Mucosa of stomach (tissue), 1 donor: ENCODE measurements around the gene GPER1.
"Not testable (repeated sequence)": the region's sequence is repeated elsewhere in the genome, so short reads cannot be mapped to it uniquely, and the experiment has no call there.

Experiments used
- H3K27me3 ChIP-seq: one replicate; pipeline ENCODE4 v1.7.0; 2013; ENCODE audit warnings: mild to moderate bottlenecking, low read length; ENCODE audit not compliant: control insufficient read depth, insufficient read depth
- H3K36me3 ChIP-seq: one replicate; pipeline ENCODE4 v1.7.0; 2013; ENCODE audit warnings: low read length; ENCODE audit not compliant: control insufficient read depth, insufficient read depth
- H3K4me1 ChIP-seq: one replicate; pipeline ENCODE4 v1.7.0; 2013; ENCODE audit warnings: mild to moderate bottlenecking, low read length; ENCODE audit not compliant: control insufficient read depth, insufficient read depth
- H3K4me3 ChIP-seq: one replicate; pipeline ENCODE4 v1.7.0; 2013; ENCODE audit warnings: low read length
- H3K9ac ChIP-seq: one replicate; pipeline ENCODE4 v1.7.0; 2013; ENCODE audit warnings: mild to moderate bottlenecking, low read length, moderate library complexity
- H3K9me3 ChIP-seq: one replicate; pipeline ENCODE4 v1.7.0; 2013; ENCODE audit warnings: mild to moderate bottlenecking, low read length, moderate library complexity; ENCODE audit not compliant: control insufficient read depth
- donor health status: Pancreatic carcinoma.

Gene GPER1

GRCh38 chr7:1087952-1088920 is at the start of gene GPER1:
Gene GPER1, plus strand, starts transcription at chr7:1088113. Its CDS starts 3,616 bp downstream, at chr7:1091729.
- H3K27me3 ChIP-seq, result peaks cover 15% of the 10 kb centered on the region
- peaks cover 35% of the 10 kb centered on the region for H3K4me1 ChIP-seq
- no peaks in the 10 kb centered on the region for H3K9me3 ChIP-seq
- no peaks in the 10 kb centered on the region for H3K36me3 ChIP-seq
- no peak within 1 kb of the TSS for H3K4me3 ChIP-seq
- H3K9ac ChIP-seq, result peak within 1 kb of the TSS; percentile 41

DNA sequence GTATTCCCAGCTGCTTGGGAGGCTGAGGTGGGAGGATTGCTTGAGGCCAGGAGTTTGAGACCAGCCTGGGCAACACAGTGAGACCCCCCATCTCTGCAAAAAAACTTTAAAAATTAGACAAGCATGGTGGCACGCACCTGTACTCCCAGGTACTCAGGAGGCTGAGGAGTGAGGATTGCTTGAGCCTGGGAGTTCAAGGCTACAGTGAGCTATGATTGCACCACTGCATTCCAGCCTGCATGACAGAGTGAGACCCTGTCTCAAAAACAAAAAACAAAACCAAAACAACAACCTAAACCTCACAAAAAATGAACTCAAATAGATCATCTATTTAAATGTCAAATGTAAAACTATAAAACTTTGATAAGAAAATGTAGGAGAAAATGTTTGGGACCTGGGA is 47.7 kb upstream of the GPER1 start:
- not testable (repeated sequence) for H3K4me3 ChIP-seq, H3K9ac ChIP-seq, H3K36me3 ChIP-seq, H3K9me3 ChIP-seq, H3K27me3 ChIP-seq
- peaks cover 37% of the 10 kb centered on the region for H3K4me1 ChIP-seq

DNA sequence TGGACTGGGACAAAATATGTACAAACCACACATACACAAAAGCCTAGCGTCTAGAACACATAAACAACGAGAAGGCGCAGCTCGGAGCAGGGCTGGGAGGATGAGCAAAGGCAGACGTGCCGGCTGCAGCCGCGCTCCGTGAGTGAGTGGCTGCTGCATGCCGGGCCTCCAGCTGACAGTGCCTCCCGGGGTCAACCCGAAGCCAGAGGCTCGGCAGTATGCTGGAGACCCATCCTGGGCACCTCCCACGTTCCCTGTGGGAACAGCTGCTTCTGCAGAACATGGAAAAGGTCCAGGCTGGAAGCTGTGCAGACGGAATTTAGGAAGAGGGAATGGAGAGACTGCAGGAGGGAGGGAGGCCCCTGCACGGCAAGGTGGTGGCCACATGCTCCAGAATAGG is 47.1 kb upstream of the GPER1 start:
- no peaks in the 10 kb centered on the region for H3K27me3 ChIP-seq
- no peaks in the 10 kb centered on the region for H3K36me3 ChIP-seq
- H3K4me1 ChIP-seq, result peaks cover 43% of the 10 kb centered on the region
- no peaks in the 10 kb centered on the region for H3K9me3 ChIP-seq
- H3K9ac ChIP-seq, result no peak overlapping the region
- no peak overlapping the region for H3K4me3 ChIP-seq

- Histone ChIP-seq H3K27me3 (no peaks in the 10 kb centered on the region), H3K9ac (no peak overlapping the region), H3K4me1 (peaks cover 53% of the 10 kb centered on the region), H3K4me3 (no peak overlapping the region), H3K9me3 (no peaks in the 10 kb centered on the region), H3K36me3 (no peaks in the 10 kb centered on the region)
These were observed 46.1 kb upstream of the GPER1 start for GRCh38 chr7:1041551-1042491.

DNA sequence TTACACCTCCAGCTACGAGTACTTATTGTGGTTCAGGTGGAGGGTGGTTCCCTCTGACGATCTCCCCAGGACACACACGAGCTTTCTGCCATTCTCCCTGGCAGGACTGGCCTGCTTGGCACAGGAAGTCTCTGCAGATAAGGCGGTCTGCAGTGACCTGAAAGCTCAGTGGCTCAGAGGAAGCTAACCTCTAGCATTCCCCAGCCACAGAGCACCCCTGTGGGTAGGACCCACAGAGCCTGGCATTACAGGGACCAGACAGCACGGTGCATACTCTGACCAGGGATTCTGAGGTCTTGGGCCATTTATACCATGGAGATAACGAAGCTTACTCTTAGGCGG is 45.5 kb upstream of the GPER1 start:
- peaks cover 60% of the 10 kb centered on the region for H3K4me1 ChIP-seq
- no peak overlapping the region for H3K9ac ChIP-seq
- no peaks in the 10 kb centered on the region for H3K9me3 ChIP-seq
- no peaks in the 10 kb centered on the region for H3K27me3 ChIP-seq
- H3K36me3 ChIP-seq, result no peaks in the 10 kb centered on the region
- no peak overlapping the region for H3K4me3 ChIP-seq

DNA sequence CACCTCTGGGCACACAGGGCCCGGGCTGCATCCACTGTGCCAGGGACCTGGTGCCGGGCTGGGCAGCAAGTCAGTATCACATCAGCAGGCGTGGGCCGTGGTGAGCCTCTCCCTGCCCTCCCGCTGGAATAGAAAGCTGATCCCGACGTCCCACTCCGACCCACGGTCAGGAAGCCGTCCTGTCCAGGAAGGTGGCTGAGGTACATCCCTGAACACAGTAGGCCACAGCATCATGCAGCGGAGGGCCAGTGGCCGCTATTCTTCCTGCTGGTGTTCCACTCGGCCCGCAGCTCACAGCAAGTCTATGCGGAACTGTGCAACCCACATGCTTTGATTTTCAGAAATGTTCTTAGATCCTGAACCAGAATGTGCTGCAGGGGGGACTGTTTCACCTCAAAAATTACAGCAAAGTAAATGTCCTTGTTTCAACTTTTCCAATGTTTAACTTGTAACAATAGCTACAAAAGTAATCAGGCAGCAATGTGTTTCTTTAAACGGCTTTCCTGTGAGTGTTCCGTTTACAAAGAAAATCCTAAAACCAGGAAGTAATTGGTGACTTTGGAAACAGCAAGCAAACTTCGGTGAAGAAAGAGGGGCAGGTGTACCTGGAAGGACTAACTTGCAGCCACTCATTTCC is 44.2 kb upstream of the GPER1 start:
- Histone ChIP-seq H3K27me3 (no peaks in the 10 kb centered on the region), H3K4me1 (peaks cover 68% of the 10 kb centered on the region), H3K9me3 (no peaks in the 10 kb centered on the region), H3K4me3 (peak overlapping the region; percentile 9), H3K36me3 (no peaks in the 10 kb centered on the region), H3K9ac (peak overlapping the region; percentile 58)

- Histone ChIP-seq H3K9me3 (no peaks in the 10 kb centered on the region), H3K27me3 (no peaks in the 10 kb centered on the region), H3K4me1 (peaks cover 68% of the 10 kb centered on the region), H3K4me3 (peak within 1 kb of the TSS; percentile 33), H3K9ac (peak within 1 kb of the TSS; percentile 64), H3K36me3 (no peaks in the 10 kb centered on the region)
These were observed 43.5 kb upstream of the GPER1 start, which contains the start of gene GPR146 for GRCh38 chr7:1044189-1045068. Gene GPR146, plus strand, starts transcription at chr7:1044546. Its CDS starts 12,970 bp downstream, at chr7:1057516.

DNA sequence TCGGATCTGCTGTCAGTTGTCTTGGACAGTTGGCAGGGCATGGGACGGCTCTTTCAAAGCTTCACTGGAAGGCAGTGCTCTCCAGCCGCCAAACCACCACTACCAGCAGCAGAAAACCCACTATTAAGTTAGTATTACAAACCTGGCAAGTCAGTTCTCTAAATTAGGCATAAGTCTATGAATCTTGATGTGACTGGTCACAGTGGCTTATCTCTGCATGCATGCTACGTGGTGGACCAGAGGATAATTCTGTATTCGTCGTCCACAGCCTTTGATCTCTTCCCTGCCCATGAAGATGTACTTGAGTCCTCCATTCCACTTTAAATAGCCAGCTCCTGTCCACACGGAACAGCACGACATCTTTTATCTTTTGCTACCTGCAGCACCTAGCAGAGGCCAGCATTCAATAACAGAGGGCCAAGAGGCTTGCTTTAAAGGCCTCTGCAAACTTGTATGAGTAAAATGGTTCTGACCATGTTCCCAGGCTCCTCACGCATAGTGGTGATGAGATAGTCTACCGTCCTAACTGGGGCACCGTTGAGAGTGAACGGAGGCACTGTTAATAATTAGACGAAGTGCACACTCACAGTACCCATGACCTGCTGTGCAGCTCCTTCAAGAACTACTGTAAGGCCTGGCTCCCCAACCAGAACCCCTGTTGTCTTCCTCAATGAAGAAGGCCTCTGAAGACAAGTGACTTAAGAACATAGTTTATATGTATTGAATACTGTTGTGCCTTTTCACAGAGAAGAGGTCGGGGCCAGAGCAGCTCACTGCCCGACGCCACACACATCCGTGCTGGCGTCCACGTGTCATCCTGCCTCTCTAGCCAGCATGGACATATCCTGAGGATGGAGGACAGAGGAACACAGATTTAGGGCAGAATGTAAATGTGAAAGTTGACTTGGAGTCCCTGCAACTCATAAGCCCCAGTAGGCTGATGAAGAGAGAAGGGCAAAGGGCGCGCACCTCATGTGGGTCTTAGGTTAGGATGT is 42.5 kb upstream of the GPER1 start:
- Histone ChIP-seq H3K36me3 (no peaks in the 10 kb centered on the region), H3K27me3 (no peaks in the 10 kb centered on the region), H3K9ac (peak overlapping the region; percentile 64), H3K4me1 (peaks cover 68% of the 10 kb centered on the region), H3K9me3 (no peaks in the 10 kb centered on the region), H3K4me3 (peak overlapping the region; percentile 33)

GRCh38 chr7:1046722-1047679 is 40.9 kb upstream of the GPER1 start:
- H3K27me3 ChIP-seq, result no peaks in the 10 kb centered on the region
- H3K4me3 ChIP-seq, result no peak overlapping the region
- no peaks in the 10 kb centered on the region for H3K9me3 ChIP-seq
- H3K36me3 ChIP-seq, result no peaks in the 10 kb centered on the region
- peaks cover 57% of the 10 kb centered on the region for H3K4me1 ChIP-seq
- no peak overlapping the region for H3K9ac ChIP-seq
